Endothelial cell of umbilical vein (primary cell): ENCODE measurements around the gene SPEN.

ENCODE experiments used
- CTCF ChIP-seq, 2 donors: IDR thresholded peaks; 1 replicate in 1 of 2; 2 replicates in 1 of 2; pipeline ENCODE4 v1.5.1; 2011; ENCODE audit warnings: low read length in 2 of 2, mild to moderate bottlenecking in 2 of 2, moderate library complexity in 2 of 2, control low read depth in 1 of 2, inconsistent platforms in 1 of 2, low read depth in 1 of 2; ENCODE audit not compliant: insufficient read depth in 1 of 2; ENCODE audit errors: extremely low read depth in 1 of 2
- EZH2 ChIP-seq: IDR thresholded peaks from 2 replicates; pipeline ENCODE4 v1.6.1; 2012; ENCODE audit warnings: borderline replicate concordance, low read depth, mild to moderate bottlenecking, moderate library complexity, low read length, inconsistent platforms; ENCODE audit not compliant: severe bottlenecking
- GATA2 ChIP-seq: IDR thresholded peaks from 2 replicates; pipeline ENCODE4 v1.7.0; 2011; ENCODE audit warnings: low read depth, mild to moderate bottlenecking, moderate library complexity, mixed read lengths, low read length; ENCODE audit not compliant: insufficient read length, insufficient read depth
- POLR2A ChIP-seq: IDR thresholded peaks from 2 replicates; pipeline ENCODE4 v1.6.1; 2012; ENCODE audit warnings: low read depth, mild to moderate bottlenecking, control low read depth, low read length
- POLR2AphosphoS5 ChIP-seq: IDR thresholded peaks from 2 replicates; pipeline ENCODE4 v1.6.1; 2012; ENCODE audit warnings: low read depth, mild to moderate bottlenecking, control low read depth, low read length, moderate library complexity; ENCODE audit not compliant: insufficient read depth

GRCh38 chr1:15943992-15944307, 96.4 kb downstream of the SPEN start:
- TF ChIP-seq EZH2 (no peak), CTCF (IDR thresholded peaks at IDR 0.05; ENCODE audit: extremely low read depth in 1 of 2, insufficient read depth in 1 of 2, low read depth in 1 of 2, low read length in 2 of 2) (no peak), POLR2A (no peak), GATA2 (no peak), POLR2AphosphoS5 (no peak)
